Rectal smooth muscle tissue (tissue), 1 donor: ENCODE data around the gene INF2.

Source experiments
- H3K27ac ChIP-seq: one replicate; pipeline ENCODE4 v1.7.0; 2013; ENCODE audit warnings: low read depth, low read length, inconsistent platforms
- H3K27me3 ChIP-seq: one replicate; pipeline ENCODE4 v1.7.0; 2013; ENCODE audit warnings: low read length; ENCODE audit not compliant: control insufficient read depth, insufficient read depth
- H3K36me3 ChIP-seq: one replicate; pipeline ENCODE4 v1.7.0; 2013; ENCODE audit warnings: low read length; ENCODE audit not compliant: control insufficient read depth, insufficient read depth
- H3K4me1 ChIP-seq: one replicate; pipeline ENCODE4 v1.7.0; 2013; ENCODE audit warnings: low read length; ENCODE audit not compliant: control insufficient read depth, insufficient read depth
- H3K4me3 ChIP-seq: one replicate; pipeline ENCODE4 v1.7.0; 2013; ENCODE audit warnings: low read length
- H3K9ac ChIP-seq: one replicate; pipeline ENCODE4 v1.7.0; 2013; ENCODE audit warnings: low read length

The INF2 gene

GRCh38 chr14:104697892-104698583 is 8.6 kb downstream of the INF2 start:
- Histone ChIP-seq H3K4me3 (no peak overlapping the region), H3K27ac (peak overlapping the region; percentile 14), H3K27me3 (no peaks in the 10 kb centered on the region), H3K9ac (no peak overlapping the region), H3K4me1 (peaks cover 29% of the 10 kb centered on the region), H3K36me3 (peaks cover 8% of the 10 kb centered on the region)

DNA sequence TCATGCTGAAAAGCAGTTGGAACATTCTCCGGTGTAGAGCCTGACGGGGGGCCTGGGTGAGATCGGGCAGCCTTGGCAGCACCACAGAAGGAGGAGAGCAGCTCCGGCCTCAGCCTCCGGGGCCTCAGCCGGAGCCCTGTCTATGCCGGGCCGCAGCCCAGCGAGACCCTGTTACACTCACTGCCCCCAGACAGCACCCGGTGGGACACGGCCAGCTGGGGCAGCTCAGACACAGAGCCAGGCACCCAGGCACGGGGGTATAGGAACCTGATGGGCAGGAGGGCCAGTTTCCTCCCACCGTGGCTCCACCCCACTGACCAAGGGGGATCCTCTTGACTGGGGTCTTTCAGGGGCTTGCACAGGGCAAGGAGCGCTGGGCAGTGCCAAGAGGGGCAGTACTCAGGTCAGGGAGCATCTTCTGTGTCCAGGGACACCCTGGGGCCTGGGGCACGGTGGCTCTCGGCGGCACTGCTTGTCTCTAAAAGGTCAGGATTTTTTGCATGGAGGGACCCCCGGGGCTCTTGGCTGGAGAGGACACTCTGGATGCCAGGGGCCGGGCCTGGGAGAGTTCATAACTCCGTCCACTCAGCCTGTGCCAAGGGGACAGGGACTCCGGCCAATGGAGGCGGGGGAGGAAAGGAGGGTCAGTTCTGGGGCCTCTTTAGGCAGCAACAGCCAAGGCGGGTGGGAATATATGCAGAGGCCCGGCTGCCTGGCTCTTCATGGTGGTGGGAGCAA is 9.4 kb downstream of the INF2 start:
- Histone ChIP-seq H3K4me3 (peak overlapping the region; percentile 26), H3K36me3 (peaks cover 15% of the 10 kb centered on the region), H3K4me1 (peaks cover 29% of the 10 kb centered on the region), H3K27ac (no peak overlapping the region), H3K27me3 (no peaks in the 10 kb centered on the region), H3K9ac (no peak overlapping the region)

- H3K4me1 ChIP-seq: peaks cover 27% of the 10 kb centered on the region
- no peak overlapping the region for H3K27ac ChIP-seq
- H3K9ac ChIP-seq: no peak overlapping the region
- peaks cover 18% of the 10 kb centered on the region for H3K36me3 ChIP-seq
- no peak overlapping the region for H3K4me3 ChIP-seq
- H3K27me3 ChIP-seq: no peaks in the 10 kb centered on the region
Observed at GRCh38 chr14:104699426-104699748, 10.0 kb downstream of the INF2 start.

GRCh38 chr14:104700225-104700651 is 10.8 kb downstream of the INF2 start:
- H3K36me3 ChIP-seq: peaks cover 18% of the 10 kb centered on the region
- H3K27ac ChIP-seq: no peak overlapping the region
- H3K27me3 ChIP-seq: no peaks in the 10 kb centered on the region
- peaks cover 25% of the 10 kb centered on the region for H3K4me1 ChIP-seq
- H3K9ac ChIP-seq: no peak overlapping the region
- no peak overlapping the region for H3K4me3 ChIP-seq

GRCh38 chr14:104700747-104701217 is 11.4 kb downstream of the INF2 start:
- Histone ChIP-seq H3K9ac (no peak overlapping the region), H3K36me3 (peaks cover 18% of the 10 kb centered on the region), H3K4me1 (peaks cover 25% of the 10 kb centered on the region), H3K27ac (no peak overlapping the region), H3K27me3 (no peaks in the 10 kb centered on the region), H3K4me3 (no peak overlapping the region)

- H3K4me3 ChIP-seq: no peak overlapping the region
- no peak overlapping the region for H3K27ac ChIP-seq
- peaks cover 18% of the 10 kb centered on the region for H3K36me3 ChIP-seq
- H3K9ac ChIP-seq: no peak overlapping the region
- no peaks in the 10 kb centered on the region for H3K27me3 ChIP-seq
- peaks cover 21% of the 10 kb centered on the region for H3K4me1 ChIP-seq
Observed at GRCh38 chr14:104701383-104702076, 12.1 kb downstream of the INF2 start.

DNA sequence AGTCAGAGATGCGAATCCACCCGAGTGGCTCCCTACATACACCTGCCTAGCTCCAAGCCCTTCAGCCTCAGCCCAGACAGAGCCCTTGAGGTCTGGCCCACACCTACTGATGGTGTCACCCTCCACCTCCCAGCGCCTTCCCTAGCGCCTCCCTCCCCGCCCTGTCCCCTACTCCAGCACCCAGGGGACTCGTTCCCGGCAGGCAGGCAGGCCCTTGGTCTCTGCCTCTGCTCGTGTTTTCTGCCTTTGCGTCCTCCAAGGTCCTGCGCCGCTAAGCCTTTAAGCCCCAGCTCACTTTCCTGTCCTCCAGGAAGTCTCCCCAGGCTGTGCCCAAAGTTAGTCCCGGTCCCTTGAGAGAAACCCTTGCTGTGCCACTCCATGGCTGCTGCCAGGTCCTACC is 12.7 kb downstream of the INF2 start:
- no peak overlapping the region for H3K9ac ChIP-seq

GRCh38 chr14:104702673-104703072 is 13.3 kb downstream of the INF2 start:
- H3K4me3 ChIP-seq: no peak overlapping the region
- H3K27ac ChIP-seq: no peak overlapping the region
- H3K4me1 ChIP-seq: peaks cover 12% of the 10 kb centered on the region
- H3K9ac ChIP-seq: no peak overlapping the region
- peaks cover 18% of the 10 kb centered on the region for H3K36me3 ChIP-seq
- no peaks in the 10 kb centered on the region for H3K27me3 ChIP-seq

More for the DNA sequence above, 12.7 kb downstream of the INF2 start:
- Histone ChIP-seq H3K4me1 (peaks cover 17% of the 10 kb centered on the region), H3K27me3 (no peaks in the 10 kb centered on the region), H3K36me3 (peaks cover 18% of the 10 kb centered on the region), H3K4me3 (no peak overlapping the region), H3K27ac (no peak overlapping the region)

GRCh38 chr14:104703269-104703668 is 13.9 kb downstream of the INF2 start:
- Histone ChIP-seq H3K27ac (no peak overlapping the region), H3K4me1 (peaks cover 7% of the 10 kb centered on the region), H3K9ac (no peak overlapping the region), H3K36me3 (peaks cover 18% of the 10 kb centered on the region), H3K4me3 (no peak overlapping the region), H3K27me3 (no peaks in the 10 kb centered on the region)

GRCh38 chr14:104704252-104704651 is 14.8 kb downstream of the INF2 start:
- Histone ChIP-seq H3K36me3 (peaks cover 22% of the 10 kb centered on the region), H3K9ac (no peak overlapping the region), H3K4me3 (no peak overlapping the region), H3K27me3 (no peaks in the 10 kb centered on the region), H3K27ac (no peak overlapping the region), H3K4me1 (no peaks in the 10 kb centered on the region)

DNA sequence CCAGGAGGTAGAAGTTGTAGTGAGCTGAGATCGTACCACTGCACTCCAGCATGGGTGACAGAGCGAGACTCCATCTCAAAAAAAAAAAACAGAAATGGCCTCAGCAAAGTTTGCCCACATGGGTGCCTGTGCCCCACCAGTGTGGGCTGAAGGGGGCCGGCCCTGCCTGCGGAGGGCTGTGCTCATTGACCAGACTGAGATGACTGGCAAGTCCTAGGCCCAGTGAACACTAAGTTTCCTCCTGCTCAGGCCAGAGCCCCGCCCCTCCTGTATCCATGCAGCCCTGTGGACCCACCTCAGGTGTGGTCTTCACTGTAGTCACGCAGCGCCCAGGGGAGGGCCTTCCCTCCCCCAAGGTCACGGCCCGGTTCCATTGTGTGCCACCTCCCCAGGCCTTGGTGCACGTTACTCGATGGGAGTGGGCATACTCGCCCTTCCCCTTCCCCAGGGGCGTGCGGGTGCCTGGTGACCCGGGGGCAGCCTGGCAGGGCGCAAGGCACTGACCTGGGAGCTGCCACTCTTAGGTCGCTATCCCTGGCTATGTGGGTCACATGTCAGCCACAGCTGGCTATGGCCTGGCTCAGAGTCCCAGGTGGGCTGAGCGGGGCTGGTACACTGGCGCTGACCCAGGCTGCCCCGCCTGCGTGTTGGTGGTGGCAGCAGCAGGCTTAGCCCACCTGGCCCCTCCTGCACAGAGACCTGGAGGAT is 16.1 kb downstream of the INF2 start:
- Histone ChIP-seq H3K4me1 (no peaks in the 10 kb centered on the region), H3K27me3 (no peaks in the 10 kb centered on the region), H3K36me3 (peaks cover 34% of the 10 kb centered on the region), H3K9ac (no peak overlapping the region), H3K27ac (no peak overlapping the region), H3K4me3 (no peak overlapping the region)
